Gastrocnemius medialis (tissue), 4 donors: ENCODE results near the gene ANKRD11.

ENCODE experiments used
- POLR2A ChIP-seq, 2 donors: fragments of 450-650 bp; IDR thresholded peaks; one replicate each; pipeline ENCODE4 v1.6.1; 2017; ENCODE audit warnings: antibody characterized with exemption in 2 of 2, mild to moderate bottlenecking in 2 of 2, moderate library complexity in 2 of 2
- TF ChIP-seq, protein P1 (sequence below), 5 experiments: fragments of 450-650 bp in 3 of 5; fragments of 200-600 bp in 2 of 5; sonication (generic) in 2 of 5; IDR thresholded peaks in 4 of 5; conservative IDR thresholded peaks in 1 of 5; 1 replicate in 4 of 5; 2 replicates in 1 of 5; pipeline ENCODE4 v1.5.1; 2016 to 2019; ENCODE audit warnings: antibody characterized with exemption in 5 of 5, mild to moderate bottlenecking in 3 of 5, moderate library complexity in 3 of 5

DNA sequence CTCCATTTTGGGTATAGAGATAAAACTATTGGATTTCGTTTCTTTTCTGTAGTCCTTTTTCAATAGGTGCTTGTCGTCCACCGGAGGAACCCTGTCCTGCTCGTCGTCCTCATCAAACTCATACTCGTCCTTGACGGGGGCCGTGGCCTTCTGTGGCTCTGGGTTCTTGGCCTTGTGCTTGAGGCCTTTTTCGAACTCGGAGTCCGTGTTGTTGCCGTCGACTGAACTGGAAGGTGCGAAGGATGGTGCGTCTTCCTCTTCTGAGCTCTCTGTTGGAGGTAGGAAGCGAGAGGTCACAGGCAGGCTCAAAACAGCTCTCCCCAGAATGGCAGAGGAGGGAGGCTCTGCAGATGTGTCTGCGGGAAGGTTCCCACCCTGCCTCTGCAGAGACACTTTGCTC is 205.0 kb downstream of the ANKRD11 start:
- TF ChIP-seq POLR2A (IDR thresholded peaks at IDR 0.05): no peak
- TF ChIP-seq, protein P1, sequence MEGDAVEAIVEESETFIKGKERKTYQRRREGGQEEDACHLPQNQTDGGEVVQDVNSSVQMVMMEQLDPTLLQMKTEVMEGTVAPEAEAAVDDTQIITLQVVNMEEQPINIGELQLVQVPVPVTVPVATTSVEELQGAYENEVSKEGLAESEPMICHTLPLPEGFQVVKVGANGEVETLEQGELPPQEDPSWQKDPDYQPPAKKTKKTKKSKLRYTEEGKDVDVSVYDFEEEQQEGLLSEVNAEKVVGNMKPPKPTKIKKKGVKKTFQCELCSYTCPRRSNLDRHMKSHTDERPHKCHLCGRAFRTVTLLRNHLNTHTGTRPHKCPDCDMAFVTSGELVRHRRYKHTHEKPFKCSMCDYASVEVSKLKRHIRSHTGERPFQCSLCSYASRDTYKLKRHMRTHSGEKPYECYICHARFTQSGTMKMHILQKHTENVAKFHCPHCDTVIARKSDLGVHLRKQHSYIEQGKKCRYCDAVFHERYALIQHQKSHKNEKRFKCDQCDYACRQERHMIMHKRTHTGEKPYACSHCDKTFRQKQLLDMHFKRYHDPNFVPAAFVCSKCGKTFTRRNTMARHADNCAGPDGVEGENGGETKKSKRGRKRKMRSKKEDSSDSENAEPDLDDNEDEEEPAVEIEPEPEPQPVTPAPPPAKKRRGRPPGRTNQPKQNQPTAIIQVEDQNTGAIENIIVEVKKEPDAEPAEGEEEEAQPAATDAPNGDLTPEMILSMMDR (IDR thresholded peaks at IDR 0.05 in 4 of 5, conservative IDR thresholded peaks at IDR 0.05 in 1 of 5): no peak
